ENCODE data around the gene SLC25A42.
"Not testable (repeated sequence)": the region's sequence is repeated elsewhere in the genome, so short reads cannot be mapped to it uniquely, and the experiment has no call there.

The SLC25A42 gene

GRCh38 chr19:19063183-19064097 is at the start of gene SLC25A42:
Gene SLC25A42 (plus strand): TSS chr19:19063994. CDS start chr19:19096125, 32,131 bp downstream.
- Mint-ChIP-seq H3K9me3 (no peaks in the 10 kb centered on the region), H3K4me1 (peaks cover 54% of the 10 kb centered on the region), H3K27ac (peak within 1 kb of the TSS; percentile 84), H3K27me3 (no peaks in the 10 kb centered on the region), H3K4me3 (peak within 1 kb of the TSS; percentile 96), H3K36me3 (peaks cover 14% of the 10 kb centered on the region)
- ATAC-seq = peak; percentile 97

- peaks cover 49% of the 10 kb centered on the region for H3K36me3 Mint-ChIP-seq
- no peak overlapping the region for H3K27ac Mint-ChIP-seq
Measured at GRCh38 chr19:19021115-19021514, 42.7 kb upstream of the SLC25A42 start.

DNA sequence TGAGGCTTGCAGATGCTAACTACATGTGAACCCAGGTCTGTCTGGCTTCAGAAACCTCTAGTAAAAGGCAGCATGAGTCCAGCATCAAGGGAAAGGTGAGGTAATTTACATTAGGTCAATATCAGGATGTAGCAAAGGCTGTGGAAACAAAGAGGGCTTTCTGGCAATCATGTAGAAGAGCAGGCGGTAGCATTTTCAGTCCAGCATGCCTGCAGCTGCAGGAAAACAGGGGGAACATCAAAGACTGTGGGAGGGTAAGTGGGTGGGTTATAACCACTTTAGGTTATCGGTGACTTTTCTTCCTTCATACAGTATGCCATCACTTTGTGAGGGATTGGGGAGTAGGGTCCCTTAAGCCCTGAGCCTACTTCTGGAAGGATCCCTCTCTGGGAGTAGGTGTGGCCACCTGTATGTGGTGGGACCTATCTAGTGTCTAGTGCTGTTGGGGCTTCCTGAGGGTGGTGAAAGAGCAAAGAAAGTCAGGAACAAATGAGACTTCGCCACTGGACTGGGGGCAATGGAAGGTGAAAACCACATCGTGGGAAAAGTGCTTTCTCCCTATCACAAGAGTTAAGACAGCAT is 41.3 kb upstream of the SLC25A42 start:
- ATAC-seq = no peak
- Mint-ChIP-seq H3K27ac (no peak overlapping the region), H3K4me3 (no peak overlapping the region), H3K9me3 (no peaks in the 10 kb centered on the region), H3K27me3 (no peaks in the 10 kb centered on the region), H3K36me3 (peaks cover 52% of the 10 kb centered on the region), H3K4me1 (peaks cover 36% of the 10 kb centered on the region)

More at GRCh38 chr19:19021115-19021514, 42.7 kb upstream of the SLC25A42 start:
- peaks cover 23% of the 10 kb centered on the region for H3K4me1 Mint-ChIP-seq
- ATAC-seq = no peak
- H3K27me3 Mint-ChIP-seq = no peaks in the 10 kb centered on the region
- no peak overlapping the region for H3K4me3 Mint-ChIP-seq
- H3K9me3 Mint-ChIP-seq = no peaks in the 10 kb centered on the region

GRCh38 chr19:19023376-19023775 is 40.4 kb upstream of the SLC25A42 start:
- Mint-ChIP-seq H3K4me1 (peaks cover 45% of the 10 kb centered on the region), H3K36me3 (peaks cover 61% of the 10 kb centered on the region)
- H3K27ac Mint-ChIP-seq, H3K27me3 Mint-ChIP-seq, H3K9me3 Mint-ChIP-seq, H3K4me3 Mint-ChIP-seq, ATAC-seq: not testable (repeated sequence)

GRCh38 chr19:19025861-19026260 is 37.9 kb upstream of the SLC25A42 start:
- Mint-ChIP-seq H3K4me1 (peaks cover 51% of the 10 kb centered on the region), H3K27me3 (no peaks in the 10 kb centered on the region), H3K27ac (no peak overlapping the region), H3K9me3 (no peaks in the 10 kb centered on the region), H3K36me3 (peaks cover 66% of the 10 kb centered on the region), H3K4me3 (no peak overlapping the region)
- ATAC-seq = no peak

DNA sequence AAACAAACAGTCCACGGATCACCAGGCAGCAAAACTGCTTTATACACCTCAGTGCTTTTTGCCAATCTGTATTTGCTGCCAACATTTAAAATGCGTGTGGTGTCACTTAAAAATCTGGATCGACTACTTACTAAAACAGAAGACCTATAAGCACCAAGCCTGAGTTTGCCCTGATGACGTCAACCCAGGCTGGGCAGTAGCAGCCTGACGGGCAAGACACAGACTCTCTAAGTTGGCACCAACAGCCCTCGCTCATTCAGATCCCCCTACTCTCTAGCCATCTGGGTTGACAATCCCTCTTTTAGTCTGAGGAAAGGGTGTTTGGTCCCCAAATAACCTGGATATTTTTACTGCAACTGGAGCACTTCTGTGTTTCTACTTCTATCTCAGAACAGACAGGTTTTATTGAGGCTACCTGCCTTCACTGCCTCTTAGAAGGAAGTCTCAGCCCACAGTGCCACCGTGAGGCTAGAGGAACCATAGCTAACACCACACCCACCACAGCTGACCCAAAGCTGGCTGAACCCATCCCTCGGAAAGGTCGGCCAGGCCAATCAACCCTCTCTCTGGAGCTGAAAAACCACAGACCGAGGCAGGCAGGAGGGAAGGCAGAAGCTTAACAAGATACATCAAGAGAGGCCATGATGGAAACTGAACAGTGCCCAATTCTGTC is 37.4 kb upstream of the SLC25A42 start:
- H3K4me1 Mint-ChIP-seq = peaks cover 51% of the 10 kb centered on the region
- peaks cover 68% of the 10 kb centered on the region for H3K36me3 Mint-ChIP-seq

DNA sequence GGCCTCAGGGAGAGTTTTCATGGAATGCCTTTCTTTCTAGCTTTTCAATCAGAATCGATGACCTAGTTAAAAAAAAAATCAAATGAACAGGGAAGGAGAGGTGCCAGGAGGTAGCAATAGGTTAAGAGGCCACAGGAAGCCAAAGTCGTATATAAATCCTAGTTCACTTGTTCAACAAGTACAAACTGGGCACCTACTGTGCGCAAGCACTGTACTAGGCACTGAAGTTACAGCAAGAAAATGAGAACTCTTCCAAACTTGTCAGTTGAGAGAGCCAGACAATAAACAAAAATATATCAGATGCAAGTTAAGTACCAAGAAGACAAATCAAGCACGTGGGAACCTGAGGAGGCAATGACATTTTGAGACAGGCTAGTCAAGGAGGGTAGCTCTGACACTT is 36.6 kb upstream of the SLC25A42 start:
- H3K36me3 Mint-ChIP-seq = peaks cover 64% of the 10 kb centered on the region
- H3K27me3 Mint-ChIP-seq = no peaks in the 10 kb centered on the region
- H3K4me1 Mint-ChIP-seq = peaks cover 50% of the 10 kb centered on the region
- no peaks in the 10 kb centered on the region for H3K9me3 Mint-ChIP-seq
- H3K4me3 Mint-ChIP-seq = no peak overlapping the region
- H3K27ac Mint-ChIP-seq = no peak overlapping the region
- no peak for ATAC-seq

More for the DNA sequence above, 37.4 kb upstream of the SLC25A42 start:
- H3K9me3 Mint-ChIP-seq = no peaks in the 10 kb centered on the region
- no peak overlapping the region for H3K27ac Mint-ChIP-seq
- no peaks in the 10 kb centered on the region for H3K27me3 Mint-ChIP-seq
- no peak overlapping the region for H3K4me3 Mint-ChIP-seq
- no peak for ATAC-seq

DNA sequence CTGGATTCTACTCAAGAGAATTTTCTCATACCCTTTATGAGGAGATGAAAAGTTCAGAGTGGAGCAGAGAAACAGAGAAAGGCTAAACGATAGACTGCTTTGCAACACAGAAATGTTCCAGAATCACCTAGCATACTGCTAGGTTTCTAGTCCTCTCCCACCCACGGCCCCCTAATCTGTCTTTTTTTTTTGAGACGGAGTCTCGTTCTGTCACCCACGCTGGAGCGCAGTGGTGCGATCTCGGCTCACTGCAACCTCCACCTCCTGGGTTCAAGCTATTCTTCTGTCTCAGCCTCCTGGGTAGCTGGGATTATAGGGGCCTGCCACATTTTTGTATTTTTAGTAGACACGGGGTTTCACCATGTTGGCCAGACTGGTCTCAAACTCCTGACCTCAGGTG is 35.3 kb upstream of the SLC25A42 start:
- peaks cover 53% of the 10 kb centered on the region for H3K36me3 Mint-ChIP-seq
- H3K4me1 Mint-ChIP-seq = peaks cover 42% of the 10 kb centered on the region
- no peaks in the 10 kb centered on the region for H3K27me3 Mint-ChIP-seq
- no peak overlapping the region for H3K4me3 Mint-ChIP-seq
- H3K27ac Mint-ChIP-seq = no peak overlapping the region
- H3K9me3 Mint-ChIP-seq = no peaks in the 10 kb centered on the region
- no peak for ATAC-seq

GRCh38 chr19:19031891-19032290 is 31.9 kb upstream of the SLC25A42 start:
- Mint-ChIP-seq H3K4me1 (peaks cover 43% of the 10 kb centered on the region), H3K27ac (no peak overlapping the region), H3K9me3 (no peaks in the 10 kb centered on the region), H3K27me3 (no peaks in the 10 kb centered on the region), H3K4me3 (peak overlapping the region; percentile 83), H3K36me3 (peaks cover 28% of the 10 kb centered on the region)
- ATAC-seq = no peak

DNA sequence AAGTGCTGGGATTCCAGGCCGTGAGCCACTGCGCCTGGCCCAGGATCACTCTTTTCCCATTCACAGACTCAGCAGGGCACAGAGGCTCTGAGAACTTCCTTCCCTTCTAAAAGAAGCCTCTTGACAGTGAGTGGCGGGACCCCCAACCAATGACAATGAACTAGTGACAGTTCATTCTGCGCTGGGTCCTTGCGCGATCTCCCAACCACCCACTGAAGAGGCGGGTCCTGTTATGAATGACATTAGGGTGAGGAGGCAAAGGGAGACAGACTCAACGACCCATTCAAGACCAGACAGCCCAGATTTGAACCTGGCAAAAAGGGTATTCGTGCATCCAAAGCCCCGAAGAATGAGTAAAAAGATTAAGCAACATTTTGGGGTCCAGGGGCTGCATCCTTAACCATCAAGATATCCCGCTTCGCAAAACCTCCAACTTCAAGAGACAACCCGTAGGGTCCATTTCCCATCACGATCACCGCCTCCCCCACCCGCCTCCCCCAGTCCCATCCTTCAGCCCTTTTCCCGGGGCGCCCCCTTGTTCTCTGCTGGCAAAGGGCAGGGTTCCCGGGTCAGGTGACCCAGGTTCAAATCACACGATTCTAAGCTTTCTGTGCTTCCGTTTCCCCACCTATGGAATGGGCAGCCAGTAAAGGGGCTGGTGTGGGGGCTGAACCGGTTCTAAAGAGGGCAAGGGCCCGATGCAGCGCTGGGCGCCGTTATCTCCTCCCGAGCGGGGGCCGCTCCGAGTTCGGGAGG is 31.2 kb upstream of the SLC25A42 start:
- Mint-ChIP-seq H3K27me3 (no peaks in the 10 kb centered on the region), H3K36me3 (peaks cover 21% of the 10 kb centered on the region), H3K27ac (peak overlapping the region; percentile 67), H3K9me3 (no peaks in the 10 kb centered on the region), H3K4me3 (peak overlapping the region; percentile 83), H3K4me1 (peaks cover 37% of the 10 kb centered on the region)
- peak; percentile 59 for ATAC-seq

DNA sequence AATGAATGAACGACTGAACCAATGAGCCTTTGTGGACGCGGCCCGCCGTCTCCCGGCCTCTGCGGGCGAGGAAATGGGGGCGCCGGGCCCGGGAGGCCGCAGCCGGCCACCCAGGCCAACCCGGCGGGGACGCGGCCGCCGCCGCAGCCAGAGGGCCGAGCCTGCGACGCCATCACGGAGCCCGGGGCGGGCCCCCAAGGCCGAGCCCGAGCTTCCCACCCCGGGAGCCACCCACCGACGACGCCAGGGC is 30.7 kb upstream of the SLC25A42 start:
- no peak for ATAC-seq
- Mint-ChIP-seq H3K4me3 (peak overlapping the region; percentile 83), H3K27me3 (no peaks in the 10 kb centered on the region), H3K36me3 (peaks cover 16% of the 10 kb centered on the region), H3K4me1 (peaks cover 32% of the 10 kb centered on the region), H3K27ac (peak overlapping the region; percentile 67), H3K9me3 (no peaks in the 10 kb centered on the region)

- peak; percentile 94 for ATAC-seq
- Mint-ChIP-seq H3K36me3 (peaks cover 11% of the 10 kb centered on the region), H3K27me3 (no peaks in the 10 kb centered on the region), H3K27ac (peak within 1 kb of the TSS; percentile 67), H3K4me3 (peak within 1 kb of the TSS; percentile 83), H3K9me3 (no peaks in the 10 kb centered on the region), H3K4me1 (peaks cover 28% of the 10 kb centered on the region)
Measured at GRCh38 chr19:19033426-19034203, 30.2 kb upstream of the SLC25A42 start, which contains the start of the genes ARMC6 and SUGP2. Gene ARMC6 (plus strand): TSS chr19:19033603. CDS start chr19:19034210, 607 bp downstream. Gene SUGP2 (minus strand): TSS chr19:19033517. CDS start chr19:19031071, 2,446 bp downstream.

- Mint-ChIP-seq H3K27me3 (no peaks in the 10 kb centered on the region), H3K9me3 (no peaks in the 10 kb centered on the region), H3K36me3 (peaks cover 14% of the 10 kb centered on the region), H3K27ac (peak overlapping the region; percentile 67), H3K4me3 (peak overlapping the region; percentile 81), H3K4me1 (peaks cover 31% of the 10 kb centered on the region)
- ATAC-seq = peak; percentile 70
Measured at GRCh38 chr19:19034204-19034624, 29.6 kb upstream of the SLC25A42 start.

DNA sequence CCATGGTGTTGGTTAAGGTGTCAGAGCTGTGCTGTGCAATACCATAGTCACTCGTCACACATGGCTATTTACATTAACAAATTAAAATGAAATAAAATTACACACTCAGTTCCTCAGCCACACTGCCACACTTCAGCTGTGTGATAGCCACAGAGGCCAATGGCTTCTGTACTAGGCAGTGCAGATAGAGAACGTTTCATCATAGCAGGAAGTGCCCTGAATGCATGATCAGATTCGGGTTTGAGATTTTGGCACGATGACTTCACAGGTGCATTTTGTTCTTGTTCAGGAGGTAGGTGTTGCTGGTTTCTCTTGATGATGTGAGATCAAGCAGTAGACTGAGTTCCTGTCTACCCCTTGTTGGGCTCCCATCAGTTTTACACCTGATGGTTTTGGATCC is 23.9 kb upstream of the SLC25A42 start:
- Mint-ChIP-seq H3K27ac (peak overlapping the region; percentile 68), H3K9me3 (no peaks in the 10 kb centered on the region), H3K27me3 (no peaks in the 10 kb centered on the region), H3K4me1 (peaks cover 27% of the 10 kb centered on the region), H3K36me3 (peaks cover 28% of the 10 kb centered on the region), H3K4me3 (no peak overlapping the region)
- ATAC-seq = peak; percentile 73
